GM18520 (cell line): ENCODE measurements around the gene DCX.

Experiments
- ATAC-seq: cut with Tn5 transposase; IDR thresholded peaks from one replicate; pipeline ENCODE4 v1.9.1; 2021; ENCODE audit not compliant: unreplicated experiment

The DCX gene

GRCh38 chrX:111411983-111412382, at the start of gene DCX:
TSS of gene DCX (minus strand) at chrX:111412192. CDS start at chrX:111410398, 1,794 bp downstream.
- ATAC-seq = no peak

- ATAC-seq = no peak
These were observed 48.6 kb upstream of the DCX start for GRCh38 chrX:111460607-111461006.

- ATAC-seq = no peak
These were observed 35.3 kb upstream of the DCX start for GRCh38 chrX:111447298-111447697.

- no peak for ATAC-seq
These were observed 33.5 kb upstream of the DCX start for GRCh38 chrX:111445485-111445884.

- ATAC-seq = no peak
These were observed 32.9 kb upstream of the DCX start for GRCh38 chrX:111444881-111445280.

- ATAC-seq = no peak
These were observed 32.0 kb upstream of the DCX start for GRCh38 chrX:111443946-111444345.

- ATAC-seq = no peak
These were observed 30.8 kb upstream of the DCX start for GRCh38 chrX:111442791-111443190.

- no peak for ATAC-seq
These were observed 23.5 kb upstream of the DCX start for GRCh38 chrX:111435469-111435868.

GRCh38 chrX:111431001-111431400, 19.0 kb upstream of the DCX start:
- ATAC-seq = no peak

GRCh38 chrX:111411557-111411956, 435 bp downstream of the DCX start:
- no peak for ATAC-seq

- no peak for ATAC-seq
These were observed 1.4 kb downstream of the DCX start for GRCh38 chrX:111410590-111411078.

GRCh38 chrX:111409326-111409725, 2.7 kb downstream of the DCX start:
- ATAC-seq = no peak

- no peak for ATAC-seq
These were observed 4.0 kb downstream of the DCX start for GRCh38 chrX:111407948-111408347.

GRCh38 chrX:111402344-111402743, 9.6 kb downstream of the DCX start:
- ATAC-seq = no peak

GRCh38 chrX:111395149-111395548, 16.8 kb downstream of the DCX start:
- no peak for ATAC-seq

GRCh38 chrX:111394569-111394968, 17.4 kb downstream of the DCX start:
- ATAC-seq = no peak

GRCh38 chrX:111387470-111388070, 24.4 kb downstream of the DCX start:
- no peak for ATAC-seq

GRCh38 chrX:111386615-111387233, 25.3 kb downstream of the DCX start:
- no peak for ATAC-seq

GRCh38 chrX:111386077-111386476, 25.9 kb downstream of the DCX start:
- ATAC-seq = no peak

- ATAC-seq = no peak
These were observed 29.7 kb downstream of the DCX start for GRCh38 chrX:111382277-111382676.

- no peak for ATAC-seq
These were observed 35.0 kb downstream of the DCX start for GRCh38 chrX:111376897-111377578.

- ATAC-seq = no peak
These were observed 35.5 kb downstream of the DCX start for GRCh38 chrX:111376486-111376885.
